Kidney glomerular epithelial cell (primary cell): ENCODE data around the gene GRIA4.

ENCODE experiments used
- DNase-seq: peaks from one replicate; lab custom pipeline; 2025; lab: John Stamatoyannopoulos, UW

GRIA4 gene

DNA sequence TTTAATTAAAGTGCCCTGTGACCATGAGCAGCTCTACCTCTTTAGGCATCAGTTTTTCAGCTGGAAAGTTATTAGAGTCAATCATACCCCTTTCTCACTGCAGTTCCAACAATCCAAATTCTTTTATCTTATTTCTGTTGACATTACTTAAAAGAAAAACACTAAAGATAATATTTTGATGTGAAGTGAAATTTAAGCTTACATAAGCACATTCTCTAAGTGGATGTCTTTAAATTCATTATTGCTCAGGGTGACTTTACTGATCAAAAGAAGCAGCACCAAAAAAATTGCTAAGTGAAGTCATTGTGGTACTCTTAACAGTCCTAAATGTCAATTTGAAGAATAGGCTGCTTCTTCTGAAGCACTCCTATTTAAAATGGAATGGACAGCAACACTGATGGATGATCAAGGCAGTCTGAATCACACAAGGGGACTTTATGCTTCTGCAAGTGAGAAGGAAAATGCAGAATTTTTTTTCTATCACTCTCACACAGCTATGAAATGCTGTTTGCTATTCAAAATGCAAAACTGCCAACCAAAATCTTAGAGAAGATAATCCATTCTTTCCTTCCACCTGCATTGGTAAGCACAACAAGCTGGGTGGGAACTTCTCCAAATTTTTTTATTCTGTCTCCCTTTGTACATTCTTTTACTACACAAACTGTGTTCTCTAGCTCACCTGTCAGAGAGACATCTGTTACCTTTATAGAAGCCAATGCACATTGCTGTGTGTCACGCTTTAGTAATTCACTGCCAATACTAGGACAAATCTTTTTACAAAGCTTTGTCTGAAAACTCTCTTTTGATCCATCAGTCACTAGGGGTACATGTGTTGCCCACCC lies 179.9 kb downstream of the GRIA4 start:
- no peak for DNase-seq

DNA sequence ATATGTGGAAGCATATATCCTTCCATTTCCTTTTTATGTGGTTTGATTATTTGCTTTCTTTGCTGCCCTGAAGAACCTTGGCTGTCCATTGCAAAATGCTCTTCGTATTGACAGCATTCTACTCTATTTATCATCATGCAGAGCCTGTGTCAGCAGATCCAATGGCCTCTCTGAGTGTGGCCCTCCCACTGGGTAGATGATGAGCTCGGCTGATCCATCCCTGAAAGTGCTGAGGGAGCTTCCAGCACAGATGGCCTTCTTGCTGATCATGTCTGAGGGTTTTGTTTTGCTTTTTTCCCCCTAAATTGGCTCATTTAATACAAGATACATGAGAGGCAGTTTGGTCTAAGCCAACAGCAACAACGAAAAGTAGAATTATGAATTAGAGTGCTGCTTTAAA lies 181.0 kb downstream of the GRIA4 start:
- DNase-seq, result no peak

DNA sequence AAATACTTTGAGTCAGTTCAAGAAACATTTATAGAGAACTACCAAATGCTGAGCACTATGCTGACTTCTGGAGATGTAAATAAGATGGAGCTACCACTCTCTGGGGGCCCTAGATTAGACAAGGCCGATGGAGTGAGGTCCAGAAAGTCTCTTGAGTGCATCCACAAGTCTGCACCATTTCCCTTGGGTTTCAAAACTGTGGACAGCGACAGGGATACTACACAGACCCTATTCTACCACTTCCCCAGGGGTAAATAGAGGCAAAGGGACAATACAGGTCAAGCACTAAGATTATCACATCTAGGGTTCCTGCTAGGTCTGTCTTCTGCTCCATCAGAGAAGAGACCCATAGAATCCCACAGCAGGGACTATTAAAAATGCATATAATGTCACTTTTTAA lies 183.2 kb downstream of the GRIA4 start:
- no peak for DNase-seq

DNA sequence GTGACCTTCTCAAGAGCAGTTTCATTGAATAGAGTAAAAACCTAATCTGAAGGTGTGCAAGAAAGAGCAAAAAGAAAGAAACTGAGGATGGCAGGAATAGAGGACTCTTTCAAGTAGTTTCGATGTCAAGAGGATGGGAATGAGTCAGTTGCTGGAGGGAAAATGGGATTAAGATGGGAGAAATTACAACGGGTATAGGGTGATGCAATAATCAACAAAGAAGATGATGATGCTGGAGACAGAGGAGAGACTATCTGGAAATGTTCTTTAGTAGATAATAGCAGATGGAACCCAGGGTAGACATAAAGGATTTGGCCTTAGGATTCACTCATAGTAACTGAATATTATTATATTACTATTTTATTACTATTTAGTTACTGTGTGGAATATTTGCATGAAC lies 189.4 kb downstream of the GRIA4 start:
- no peak for DNase-seq

DNA sequence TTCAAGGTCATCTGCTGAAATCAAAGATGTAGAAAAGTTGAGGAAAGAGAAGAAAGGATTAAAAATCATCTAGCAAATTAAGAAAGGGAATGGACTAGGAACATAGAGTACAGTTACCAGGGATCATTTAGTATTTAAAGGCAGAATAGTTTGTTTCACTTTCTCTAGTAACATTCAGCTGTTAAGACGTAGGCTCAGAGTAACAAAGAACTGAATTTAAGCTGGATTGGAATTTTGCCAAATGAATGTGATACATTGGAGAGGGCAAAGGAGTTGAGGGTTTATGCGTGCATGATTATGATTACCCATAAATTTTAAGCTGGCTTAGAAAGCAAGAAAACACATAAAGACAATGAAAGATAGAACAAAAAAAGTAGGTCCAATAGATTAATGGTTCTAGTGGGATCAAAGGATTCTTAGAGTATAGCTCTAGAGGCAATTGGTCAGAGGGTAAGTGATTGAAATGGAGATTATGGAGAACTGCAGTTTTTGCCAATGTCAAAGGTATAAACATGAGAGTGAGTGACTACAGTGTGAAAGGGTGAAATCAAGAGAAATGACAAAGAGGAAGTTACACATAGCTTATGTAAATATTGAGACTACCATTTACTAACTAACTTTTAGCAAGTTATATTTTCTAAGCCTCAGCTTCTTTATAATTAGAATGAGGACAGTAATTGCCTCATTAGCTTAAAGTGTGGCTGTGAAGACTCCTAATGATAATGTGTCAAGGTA lies 190.0 kb downstream of the GRIA4 start:
- DNase-seq, result no peak

DNA sequence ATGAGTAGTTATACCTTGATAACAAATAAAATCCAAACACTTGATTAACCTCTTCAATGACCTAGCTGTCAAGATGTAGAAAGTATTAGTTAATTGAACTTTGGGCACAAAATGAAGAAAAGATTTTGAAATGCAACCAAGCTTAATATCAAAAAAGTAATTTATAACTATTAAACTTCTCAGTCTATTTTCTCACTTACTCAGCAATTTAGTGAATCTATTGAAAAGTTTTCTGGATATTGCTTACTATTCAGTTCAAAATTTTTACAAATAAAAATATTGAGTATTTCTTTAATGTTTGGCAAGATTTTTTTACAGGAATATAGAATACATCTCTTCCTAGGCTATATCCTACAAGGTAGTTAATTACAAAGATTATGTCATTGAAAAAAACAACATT lies 192.5 kb downstream of the GRIA4 start:
- no peak for DNase-seq

DNA sequence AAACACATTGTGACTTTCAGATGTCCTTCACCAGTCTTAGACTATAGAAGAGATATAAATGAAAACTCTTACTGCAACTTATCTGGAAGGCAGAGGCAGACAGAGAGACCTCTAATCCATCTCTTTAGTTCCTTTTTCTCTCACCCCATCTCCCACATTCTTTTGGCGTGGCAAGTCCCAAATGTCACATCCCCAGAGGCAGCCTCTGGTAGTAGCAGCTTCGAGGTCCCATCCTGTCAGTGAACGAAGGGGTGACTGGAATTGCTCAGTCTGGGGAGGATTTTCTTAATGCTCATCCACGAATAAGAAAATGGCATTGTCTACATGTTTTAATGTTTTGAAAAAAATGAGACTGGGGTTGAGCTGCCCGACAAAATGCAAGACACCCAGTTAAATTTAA lies 201.4 kb downstream of the GRIA4 start:
- DNase-seq, result no peak

DNA sequence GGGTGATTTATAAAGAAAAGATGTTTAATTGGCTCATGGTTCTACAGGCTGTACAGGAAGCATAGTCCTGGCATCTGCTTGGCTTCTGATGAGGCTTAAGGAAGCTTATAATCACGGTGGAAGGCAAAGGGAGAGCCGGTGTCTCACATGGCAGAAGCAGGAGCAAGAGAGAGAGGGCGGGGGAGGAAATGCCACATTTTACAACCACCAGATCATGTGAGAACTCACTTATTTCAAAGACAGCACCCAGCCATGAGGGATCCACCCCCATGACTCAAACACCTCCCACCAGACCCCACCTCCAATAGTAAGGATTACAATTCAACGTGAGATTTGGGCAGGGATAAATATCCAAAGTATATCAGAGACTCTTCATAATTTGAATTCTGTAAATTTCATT lies 211.5 kb downstream of the GRIA4 start:
- DNase-seq, result no peak

DNA sequence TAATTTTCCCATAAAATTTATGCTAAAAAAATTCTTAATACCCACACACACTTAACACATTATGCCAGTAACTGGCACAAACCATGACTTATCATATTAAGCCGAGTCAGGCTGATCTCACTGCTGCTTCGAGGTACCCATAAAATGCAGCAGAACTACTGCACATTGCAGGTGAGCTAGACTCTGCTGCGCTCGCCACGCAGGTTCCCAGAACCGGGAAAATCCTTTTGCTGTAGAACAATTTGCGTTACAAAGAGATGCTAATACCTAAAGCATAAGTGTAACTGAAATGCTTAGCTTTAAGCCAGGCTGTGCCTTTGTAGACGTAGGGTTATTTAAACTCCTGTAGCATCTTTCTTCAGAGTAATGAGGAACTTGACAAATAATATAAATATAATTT lies 211.9 kb downstream of the GRIA4 start:
- DNase-seq, result no peak

DNA sequence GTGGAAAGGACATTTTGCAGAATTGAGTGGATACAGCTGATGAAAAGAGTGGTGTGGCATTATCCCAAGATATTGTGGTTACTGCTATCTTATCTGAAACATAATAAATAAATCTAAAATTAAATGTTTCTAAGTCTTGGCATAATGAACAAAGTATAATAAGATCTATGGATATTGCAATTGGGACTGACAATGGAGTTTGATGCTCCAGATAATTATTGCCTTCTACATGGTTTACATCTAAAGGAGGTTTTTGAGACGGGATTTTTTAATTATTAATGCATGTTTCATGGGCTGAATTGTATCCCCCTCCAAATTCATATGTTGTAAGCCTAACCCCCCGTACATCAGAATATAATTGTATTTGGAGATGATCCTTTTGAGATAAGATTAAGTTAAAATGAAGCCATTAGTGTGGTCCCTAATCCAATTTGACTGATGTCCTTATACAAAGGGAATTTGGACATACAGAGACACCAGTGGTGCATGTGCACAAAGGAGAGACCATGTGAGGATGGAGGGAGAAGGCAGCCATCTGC lies 213.7 kb downstream of the GRIA4 start:
- no peak for DNase-seq

DNA sequence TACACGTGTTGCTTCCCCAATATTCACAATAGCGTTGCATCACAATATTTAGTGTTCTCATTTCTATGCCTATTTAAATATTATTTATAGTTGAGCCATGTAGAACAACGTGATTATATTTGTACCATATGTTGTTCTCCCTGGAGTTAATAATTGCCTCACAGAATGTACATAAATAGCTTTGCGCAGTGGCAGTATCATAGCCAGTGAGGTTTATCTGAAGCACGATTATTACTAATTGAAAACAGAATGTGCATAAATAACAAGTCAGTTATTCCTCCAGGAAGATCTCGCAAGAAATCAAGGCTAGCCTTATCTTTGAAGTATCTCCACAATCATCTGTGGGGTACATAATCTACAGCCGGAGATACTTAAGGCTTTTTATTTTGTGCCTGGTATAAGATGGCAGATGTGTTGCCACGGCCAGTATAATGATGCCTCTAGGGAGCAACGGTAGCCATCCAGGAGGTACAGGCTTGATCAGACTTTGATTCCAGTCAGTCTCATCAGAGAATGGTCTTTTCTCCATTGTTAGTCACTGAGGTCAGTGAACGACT lies 214.7 kb downstream of the GRIA4 start:
- no peak for DNase-seq

DNA sequence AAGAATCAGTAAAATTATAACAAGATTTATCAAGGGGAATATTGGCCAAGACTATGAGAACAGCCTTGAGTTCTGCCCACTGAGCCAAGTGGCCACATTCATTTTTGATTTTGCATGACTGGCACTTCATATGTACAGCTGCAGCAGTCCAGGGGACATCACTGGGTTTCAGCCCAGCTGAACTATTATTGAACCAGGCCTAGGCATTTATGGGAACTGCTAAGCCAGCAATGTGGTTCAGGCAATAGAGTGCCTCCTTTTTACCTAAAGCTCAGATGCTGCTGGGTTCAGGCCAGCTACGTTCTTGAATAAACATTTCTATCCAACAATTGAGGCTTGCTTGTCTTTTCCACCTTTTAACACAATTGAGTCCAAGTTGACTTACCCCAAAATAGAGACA lies 215.3 kb downstream of the GRIA4 start:
- DNase-seq, result no peak

DNA sequence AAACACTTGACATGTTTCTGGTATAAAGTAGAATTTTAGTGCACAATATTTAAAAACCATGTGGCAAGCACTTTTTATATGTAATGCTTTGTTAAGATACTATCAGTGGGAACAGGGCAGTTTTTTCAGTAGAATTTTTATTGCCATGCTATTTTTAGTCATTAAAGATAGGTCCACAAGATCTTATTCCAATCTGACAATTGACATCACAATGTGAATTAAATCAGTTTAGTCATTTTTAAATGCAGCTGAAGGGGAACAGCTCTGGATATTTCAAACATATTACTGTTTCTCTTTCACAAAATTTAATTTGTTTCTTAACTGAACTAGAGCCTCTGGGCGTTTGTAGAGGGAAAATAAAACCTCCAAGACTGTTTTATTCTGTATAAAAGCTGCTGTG lies 218.0 kb downstream of the GRIA4 start:
- no peak for DNase-seq

DNA sequence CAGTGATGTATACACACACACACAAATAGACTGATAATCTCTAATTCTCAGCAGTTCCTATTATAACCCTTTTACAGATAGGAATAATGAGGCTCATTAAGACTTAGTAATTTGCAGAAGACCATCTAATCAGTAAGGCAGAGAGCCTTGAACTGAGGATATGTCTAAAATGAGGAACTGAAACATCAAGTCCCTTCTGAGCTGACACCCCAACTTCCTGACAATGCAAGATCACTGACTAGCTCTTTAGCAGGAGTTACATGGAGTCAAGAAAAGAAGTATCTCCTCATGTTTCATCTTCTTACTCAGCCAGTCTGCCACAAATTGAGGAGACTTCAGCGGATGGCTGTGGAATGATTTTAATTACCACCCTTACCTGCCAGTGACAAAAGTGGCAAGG lies 219.2 kb downstream of the GRIA4 start:
- DNase-seq, result no peak

DNA sequence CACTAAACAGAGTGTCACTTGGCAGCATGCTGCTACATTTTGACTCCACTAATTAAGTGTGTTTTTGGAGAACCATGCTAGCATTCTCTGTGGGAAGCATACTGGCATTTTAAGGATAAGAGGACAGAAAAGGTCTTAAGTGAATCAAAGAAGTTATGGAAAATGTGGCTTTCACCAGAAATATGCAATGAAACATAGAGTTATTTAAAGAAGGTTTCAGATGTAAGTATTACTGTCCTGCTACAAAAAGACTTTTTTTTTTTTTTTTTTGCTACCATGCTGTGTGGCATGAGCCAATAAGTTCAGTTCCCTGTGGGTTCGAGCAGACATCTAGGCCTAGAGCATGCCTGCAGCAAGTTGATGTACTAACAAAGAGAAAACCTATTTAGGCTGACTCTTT lies 224.6 kb downstream of the GRIA4 start:
- no peak for DNase-seq

DNA sequence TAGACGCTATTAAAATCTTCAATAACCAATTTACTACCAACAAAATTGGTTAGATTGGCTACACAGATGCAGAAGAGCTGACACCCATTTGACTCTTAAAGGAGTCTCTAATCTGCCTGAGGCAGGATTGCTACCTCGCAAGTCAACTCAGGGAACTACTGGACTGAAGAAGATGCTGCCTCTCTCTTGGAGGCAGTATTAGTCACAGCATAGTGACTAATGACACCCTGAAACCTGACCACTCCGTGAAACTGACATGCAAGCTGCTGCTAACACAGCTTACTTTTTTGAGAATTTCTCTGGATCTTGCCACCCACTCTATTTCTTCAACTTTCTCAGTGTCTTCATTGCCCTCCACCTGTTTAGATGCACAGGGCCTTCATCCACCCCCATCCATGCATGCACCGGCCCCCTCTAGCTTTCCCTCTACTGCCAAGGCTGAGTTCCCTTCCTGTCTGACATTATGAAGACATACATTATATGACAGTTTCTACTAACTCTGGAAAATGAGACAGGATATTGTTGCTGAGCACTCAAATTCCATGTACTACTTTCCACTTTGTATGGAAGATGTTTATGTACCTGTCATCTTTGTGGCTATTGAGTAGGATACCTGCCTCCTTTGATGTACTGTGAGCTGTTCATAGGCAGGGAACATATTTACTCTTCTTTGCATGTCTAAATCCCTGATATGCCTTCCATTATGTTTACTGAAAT lies 229.0 kb downstream of the GRIA4 start:
- peak; percentile 59 for DNase-seq

DNA sequence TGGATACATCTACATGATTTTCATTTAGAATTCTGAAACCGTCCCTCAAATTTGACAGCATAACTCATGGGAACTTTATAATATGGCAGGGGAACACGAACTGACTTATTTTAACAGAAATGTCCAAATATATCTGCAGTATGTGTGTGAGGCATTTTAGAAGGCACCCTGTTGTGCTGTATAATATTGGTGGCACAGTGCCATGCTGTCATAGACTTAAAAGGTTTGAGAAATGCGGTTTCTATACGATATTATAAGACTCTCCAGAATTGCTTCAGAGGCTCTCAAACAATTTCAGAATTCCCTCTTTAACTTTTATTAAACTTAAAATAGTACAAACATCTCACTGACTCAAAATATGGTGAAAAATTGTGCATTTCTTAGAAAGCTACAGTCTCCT lies 230.5 kb downstream of the GRIA4 start:
- DNase-seq, result no peak

DNA sequence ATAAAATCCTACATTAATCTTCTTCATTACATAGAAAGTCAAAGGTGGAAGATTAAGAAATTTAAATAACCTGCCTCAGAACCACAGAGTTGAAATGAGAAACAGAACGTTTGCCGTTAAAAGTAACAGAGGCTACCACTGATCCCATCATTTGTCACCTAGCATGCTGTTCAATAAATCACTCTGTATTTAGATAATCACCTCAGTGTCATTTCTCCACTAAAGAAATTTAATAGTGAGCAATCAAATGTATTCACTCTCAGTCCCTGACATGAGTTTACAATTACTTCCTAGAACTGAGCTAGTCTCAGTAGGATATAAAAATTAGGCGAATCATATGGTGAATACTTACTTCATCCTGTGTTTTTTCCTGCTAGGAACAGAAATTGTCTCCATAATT lies 242.5 kb downstream of the GRIA4 start:
- DNase-seq, result no peak

DNA sequence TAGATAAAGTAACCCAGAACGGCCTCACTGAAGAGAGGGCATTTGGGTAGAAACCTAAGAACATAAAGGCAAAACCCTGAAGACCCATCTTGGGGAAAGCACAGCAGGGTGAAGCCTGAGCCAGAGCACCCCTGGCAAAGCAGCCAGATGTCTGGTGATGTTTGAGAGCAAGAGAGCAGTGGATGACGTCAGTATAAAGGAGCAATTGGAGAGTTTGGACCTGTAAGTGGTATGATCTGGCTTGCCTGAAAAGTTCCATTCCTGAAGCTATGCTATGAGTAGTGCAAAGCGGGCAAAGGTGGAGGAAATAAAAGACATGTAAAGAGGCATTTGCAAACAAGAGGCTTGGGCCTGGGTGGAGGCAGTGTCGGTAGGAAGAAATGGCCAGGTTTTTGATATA lies 244.4 kb downstream of the GRIA4 start:
- DNase-seq, result no peak

DNA sequence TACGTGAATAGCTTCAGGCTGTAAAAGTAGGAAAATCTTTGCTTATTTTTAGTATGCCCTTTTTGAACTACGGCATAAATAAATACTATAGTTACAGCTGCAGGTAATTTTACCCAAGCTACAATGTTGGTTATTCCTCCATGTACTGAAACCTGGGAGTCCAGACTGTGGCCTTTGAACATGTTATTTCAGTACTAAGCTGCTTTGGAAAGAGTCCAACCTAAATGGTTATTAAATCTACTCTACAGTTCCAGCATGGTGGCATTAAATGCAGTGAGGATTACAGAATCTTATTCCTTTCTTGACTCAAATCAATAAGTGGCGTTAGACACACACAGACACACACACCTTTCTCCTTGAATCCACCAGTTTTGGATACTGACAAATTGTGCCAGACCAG lies 247.1 kb downstream of the GRIA4 start:
- no peak for DNase-seq

DNA sequence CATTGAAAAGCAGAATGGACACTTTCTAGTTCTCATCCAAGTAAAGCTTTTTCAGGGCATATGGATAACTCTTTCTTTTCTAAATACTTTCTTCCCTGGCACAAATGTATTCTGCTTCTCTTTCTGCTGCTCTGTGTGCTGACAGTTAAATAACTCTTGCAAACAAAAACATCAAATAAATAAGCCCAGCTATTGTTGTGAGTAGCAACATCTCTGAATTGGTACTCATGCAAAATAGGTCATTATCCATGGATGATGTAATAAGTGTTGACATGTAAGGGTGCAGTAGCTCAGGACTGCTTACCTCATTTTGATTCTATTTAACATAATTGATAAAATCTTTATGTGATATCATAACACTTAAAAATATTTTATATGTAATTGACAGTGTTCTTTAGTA lies 247.9 kb downstream of the GRIA4 start:
- DNase-seq, result no peak

DNA sequence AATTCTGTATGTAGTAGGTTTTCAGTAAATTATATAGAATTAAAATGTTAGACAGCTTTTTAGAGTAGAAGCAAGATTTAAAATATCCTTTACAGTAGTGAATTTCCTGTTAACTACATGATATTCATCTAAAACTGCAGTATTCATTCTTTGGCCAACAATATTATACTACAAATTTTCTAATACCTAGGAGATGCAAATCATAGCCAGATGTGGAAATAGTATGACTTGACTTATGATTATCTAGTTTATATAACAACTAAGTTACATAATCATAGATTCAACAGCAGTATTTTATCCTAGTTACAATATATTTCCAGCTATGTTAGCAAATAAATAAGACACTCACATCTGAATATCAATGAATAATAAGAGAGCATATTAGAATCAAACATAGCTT lies 249.0 kb downstream of the GRIA4 start:
- no peak for DNase-seq
